HepG2 (cell line): ENCODE measurements around the gene RRAD. TPM values are rescaled to one million over a fixed set of nuclear protein-coding genes. Genes with fewer than 3 reads are reported as not detected.
A peak's percentile ranks its signal among the peaks of the same experiment; 100 is the strongest.

Experiments used
- ATAC-seq: fragments of 200-7000 bp; cut with Tn5 transposase; 3 replicates; pipeline ENCODE4 v1.9.1; 2020; ENCODE audit warnings: mild to moderate bottlenecking, moderate library complexity
- BruUV-seq: library from RNA; stranded (reverse); fragments of 400-500 nt; replicated peaks from 2 replicates; lab custom pipeline; 2021; lab: Mats Ljungman, UMichigan
- CTCF ChIA-PET: fragments of 300-600 bp; formaldehyde crosslinking; extraction: SDS; loops from one replicate; lab custom pipeline; 2021; ENCODE audit warnings: low total read pairs, inconsistent platforms, low intra/inter-chr PET ratio; lab: Yijun Ruan, JAX
- POLR2A ChIA-PET: fragments of 350-600 bp; sonication (Branson Sonifier 250); formaldehyde crosslinking; loops from one replicate; lab custom pipeline; 2020; ENCODE audit warnings: antibody characterized with exemption, inconsistent platforms; lab: Yijun Ruan, JAX
- DNase-seq: peaks from one replicate; pipeline ENCODE4 v3.0.0-alpha.2; 2015; ENCODE audit warnings: low spot score
- FAIRE-seq: peaks from 3 replicates; lab custom pipeline; 2011; peaks lifted over from hg19 to GRCh38; lab: Jason Lieb, UNC
- H2AFZ ChIP-seq: one replicate; pipeline ENCODE4 v1.6.1; 2011; ENCODE audit warnings: low read length, inconsistent platforms
- H3K27ac ChIP-seq: fragments of 300-600 bp; 3 replicates; pipeline ENCODE4 v1.8.0; 2011; ENCODE audit warnings: mixed run types, mild to moderate bottlenecking, mixed read lengths, low read length, inconsistent platforms; ENCODE audit not compliant: insufficient read depth; ENCODE audit errors: extremely low read length
- H3K27me3 ChIP-seq, 2 experiments: fragments of 200-600 bp in 1 of 2; 2 replicates in 1 of 2; 3 replicates in 1 of 2; pipeline versions ENCODE4 v1.6.0 to v1.8.0; 2011; ENCODE audit warnings: low read length in 2 of 2, mild to moderate bottlenecking in 2 of 2, moderate library complexity in 2 of 2, inconsistent platforms in 1 of 2; ENCODE audit not compliant: insufficient read depth in 2 of 2, control insufficient read depth in 1 of 2
- H3K36me3 ChIP-seq, 2 experiments: fragments of 200-600 bp in 1 of 2; replicated peaks in 1 of 2; 2 replicates in 1 of 2; 3 replicates in 1 of 2; pipeline versions ENCODE4 v1.5.1 to v1.8.0; 2011; ENCODE audit warnings: low read length in 2 of 2, inconsistent platforms in 1 of 2; ENCODE audit not compliant: insufficient read depth in 2 of 2, control insufficient read depth in 1 of 2
- H3K4me1 ChIP-seq: 2 replicates; pipeline ENCODE4 v1.5.1; 2012; ENCODE audit warnings: low read length, inconsistent platforms; ENCODE audit not compliant: insufficient read depth
- H3K4me2 ChIP-seq: 2 replicates; pipeline ENCODE4 v1.6.0; 2011; ENCODE audit warnings: low read depth, low read length, inconsistent platforms
- H3K4me3 ChIP-seq, 3 experiments: fragments of 200-600 bp in 1 of 3; sonication (generic), shearing (Covaris generic) in 1 of 3; replicated peaks in 1 of 3; 2 replicates each; pipeline ENCODE4 v1.5.1; 2011 to 2016; ENCODE audit warnings: low read length in 3 of 3, inconsistent platforms in 2 of 3, low read depth in 2 of 3, mild to moderate bottlenecking in 2 of 3, control low read depth in 1 of 3, mixed read lengths in 1 of 3; ENCODE audit not compliant: insufficient read depth in 1 of 3
- H3K79me2 ChIP-seq: one replicate; pipeline ENCODE4 v1.6.1; 2011; ENCODE audit warnings: low read length, inconsistent platforms; ENCODE audit not compliant: insufficient read depth
- H3K9ac ChIP-seq: 2 replicates; pipeline ENCODE4 v1.6.0; 2011; ENCODE audit warnings: mild to moderate bottlenecking, low read depth, low read length, inconsistent platforms; ENCODE audit not compliant: insufficient read depth
- H3K9me3 ChIP-seq: 2 replicates; pipeline ENCODE4 v1.5.1; 2012; ENCODE audit warnings: mild to moderate bottlenecking, low read length
- H4K20me1 ChIP-seq: 2 replicates; pipeline ENCODE4 v1.6.0; 2011; ENCODE audit warnings: inconsistent platforms, mild to moderate bottlenecking, low read length, moderate library complexity; ENCODE audit not compliant: insufficient read depth
- ARNT ChIP-seq: fragments of 450-650 bp; IDR thresholded peaks from 2 replicates; pipeline ENCODE4 v1.6.1; 2017
- CBFB ChIP-seq: sonication (generic); formaldehyde crosslinking; IDR thresholded peaks from 2 replicates; pipeline ENCODE4 v1.4.0; 2020; ENCODE audit warnings: missing genetic modification reagents
- HES4 ChIP-seq: sonication (generic); formaldehyde crosslinking; IDR thresholded peaks from 2 replicates; pipeline ENCODE4 v1.9.0; 2021; ENCODE audit warnings: mild to moderate bottlenecking, missing genetic modification reagents, borderline replicate concordance
- JUN ChIP-seq: sonication (generic); formaldehyde crosslinking; IDR thresholded peaks from 2 replicates; pipeline ENCODE4 v1.4.0; 2020; ENCODE audit warnings: mild to moderate bottlenecking, missing genetic modification reagents
- MIER3 ChIP-seq: IDR thresholded peaks from 2 replicates; pipeline ENCODE4 v1.6.1; 2016; ENCODE audit warnings: missing compliant biosample characterization, borderline replicate concordance
- NONO ChIP-seq, 2 experiments: fragments of 450-650 bp in 1 of 2; sonication (generic) in 1 of 2; formaldehyde crosslinking in 1 of 2; IDR thresholded peaks in 1 of 2; conservative IDR thresholded peaks in 1 of 2; 2 replicates each; pipeline versions ENCODE4 v1.6.1 to v1.8.0; 2017 to 2022; ENCODE audit warnings: mild to moderate bottlenecking in 1 of 2, missing genetic modification reagents in 1 of 2, moderate library complexity in 1 of 2
- PRPF4 ChIP-seq: fragments of 200-400 bp; formaldehyde crosslinking; IDR thresholded peaks from 2 replicates; pipeline ENCODE4 v1.6.1; 2016; ENCODE audit warnings: low read length, low read depth; ENCODE audit not compliant: poor library complexity, severe bottlenecking
- SKI ChIP-seq: fragments of 450-650 bp; IDR thresholded peaks from one replicate; pipeline ENCODE4 v1.6.1; 2018; ENCODE audit warnings: mild to moderate bottlenecking; ENCODE audit not compliant: partially characterized antibody
- ZC3H13 ChIP-seq: sonication (generic); formaldehyde crosslinking; IDR thresholded peaks from 2 replicates; pipeline ENCODE4 v1.8.1; 2023; ENCODE audit warnings: mild to moderate bottlenecking, missing genetic modification reagents, moderate library complexity
- ZMAT3 ChIP-seq: sonication (generic); formaldehyde crosslinking; conservative IDR thresholded peaks from 2 replicates; pipeline ENCODE4 v1.7.0; 2021; ENCODE audit warnings: missing genetic modification reagents
- ZNF850 ChIP-seq: sonication (generic); formaldehyde crosslinking; conservative IDR thresholded peaks from 2 replicates; pipeline ENCODE4 v1.9.0; 2021; ENCODE audit warnings: mild to moderate bottlenecking, missing genetic modification reagents
- WGBS: methylation state at CpG from one replicate; pipeline ENCODE4 v1.1.6; 2017; ENCODE audit warnings: low lambda C conversion rate; 5-methylcytosine and 5-hydroxymethylcytosine counted together
- in situ Hi-C: cut with HindIII; loops from 2 replicates; pipeline ENCODE4 v1.10.0; 2017; ENCODE audit warnings: low pct_unique_long_range_greater_than_20kb; ENCODE audit not compliant: extremely low pct_ligation_motif_present
- intact Hi-C: fragments of 100-400 bp; cut with micrococcal nuclease; formaldehyde crosslinking; loops from one replicate; pipeline ENCODE4 v1.10.0; 2022; ENCODE audit not compliant: unreplicated experiment
- polyA plus RNA-seq, 8 experiments: library from polyadenylated mRNA; depleted of rRNA in 3 of 8; stranded (reverse) in 7 of 8; unstranded in 1 of 8; fragments of >200 nt; fragmentation: Illumina TruSeq in 4 of 8; extraction: Trizol in 4 of 8; gene quantifications; 2 replicates each; pipeline versions ENCODE4 v1.2.1 to v1.2.3, GENCODE V29; 2011 to 2016; ENCODE audit warnings: low read depth in 4 of 8, missing spikeins in 1 of 8, mixed read lengths in 1 of 8; ENCODE audit not compliant: insufficient read depth in 1 of 8
- total RNA-seq, 5 experiments: library from RNA; depleted of rRNA; stranded (reverse); fragments of >200 nt; fragmentation: Illumina TruSeq; extraction: Trizol; gene quantifications; 2 replicates each; pipeline ENCODE4 v1.2.3, GENCODE V29; 2016; ENCODE audit warnings: low read depth in 1 of 5
- TF ChIP-seq, protein P1 (sequence below): sonication (generic); formaldehyde crosslinking; IDR thresholded peaks from 2 replicates; pipeline ENCODE4 v1.5.0; 2020; ENCODE audit warnings: mild to moderate bottlenecking, low read depth, missing genetic modification reagents, borderline replicate concordance
- TF ChIP-seq, protein P2 (sequence below): IDR thresholded peaks from 2 replicates; pipeline ENCODE4 v1.6.1; 2012; ENCODE audit warnings: inconsistent platforms
- TF ChIP-seq, protein P3 (sequence below): sonication (generic); formaldehyde crosslinking; IDR thresholded peaks from 2 replicates; pipeline ENCODE4 v1.4.0; 2020; ENCODE audit warnings: missing genetic modification reagents
- TF ChIP-seq, protein P4 (sequence below): sonication (generic); formaldehyde crosslinking; IDR thresholded peaks from 2 replicates; pipeline ENCODE4 v1.4.0; 2020; ENCODE audit warnings: mild to moderate bottlenecking, missing genetic modification reagents

Gene RRAD
- total and polyA plus RNA-seq, 2 of the 13 experiments (the other 11 are each of a cell fraction or from before 2014, with no cell fraction given), result 0.80 to 1.1 TPM

DNA sequence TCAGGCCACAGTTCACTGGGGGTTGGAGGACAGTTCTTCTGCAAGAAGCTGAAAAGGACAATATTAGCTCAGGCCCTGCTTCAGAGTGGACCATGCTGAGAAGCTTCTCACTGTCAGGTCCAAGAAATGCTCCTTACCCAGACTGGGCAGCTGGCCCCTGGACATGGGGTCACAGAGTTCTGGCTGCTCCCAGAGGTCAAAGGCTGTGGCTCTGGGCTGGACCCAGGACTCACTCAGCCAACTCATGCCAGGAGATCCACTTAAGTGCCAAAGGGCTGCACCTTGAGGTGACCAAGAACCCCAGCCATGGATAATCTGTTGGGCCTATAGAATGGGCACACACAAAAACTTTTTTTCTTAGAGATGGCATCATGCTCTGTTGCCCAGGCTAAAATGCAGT, 14.0 kb upstream of the RRAD start:
- peaks cover 23% of the 10 kb centered on the region for H3K79me2 ChIP-seq
- H4K20me1 ChIP-seq, result no peaks in the 10 kb centered on the region; the same call in 1 of the 2 replicates
- ChIA-PET CTCF (no interaction called here), POLR2A (interaction anchor here (0.6 to 2.2 kb wide), 2 partner anchors 9 to 34 kb away, joined by 3 to 9 read pairs; no protein-coding TSS in a partner anchor)
- H3K4me2 ChIP-seq, result no peak overlapping the region
- FAIRE-seq (no peak), ATAC-seq (no peak), DNase-seq (no peak)
- H3K9ac ChIP-seq, result no peak overlapping the region
- TF ChIP-seq PRPF4, result no peak
- 0 out of 2 replicates have a peak, but pooled peaks have one; percentile 22 for TF ChIP-seq HES4 (CRISPR knock-in tag)
- no peak overlapping the region for H3K4me3 ChIP-seq
- H3K36me3 ChIP-seq, result peaks cover 32 to 60% of the 10 kb centered on the region in 2 experiments
- intact Hi-C loops (no loop called here), in situ Hi-C loops (loop anchor here (5.0 kb wide), 1 partner anchor 37 kb away; no protein-coding TSS in a partner anchor)
- H3K4me1 ChIP-seq, result peaks cover 31% of the 10 kb centered on the region
- no peaks in the 10 kb centered on the region for H3K9me3 ChIP-seq
- no peaks in the 10 kb centered on the region for H3K27me3 ChIP-seq
- H3K27ac ChIP-seq, result no peak overlapping the region
- BruUV-seq, result no TSS peak
- no peak overlapping the region for H2AFZ ChIP-seq

DNA sequence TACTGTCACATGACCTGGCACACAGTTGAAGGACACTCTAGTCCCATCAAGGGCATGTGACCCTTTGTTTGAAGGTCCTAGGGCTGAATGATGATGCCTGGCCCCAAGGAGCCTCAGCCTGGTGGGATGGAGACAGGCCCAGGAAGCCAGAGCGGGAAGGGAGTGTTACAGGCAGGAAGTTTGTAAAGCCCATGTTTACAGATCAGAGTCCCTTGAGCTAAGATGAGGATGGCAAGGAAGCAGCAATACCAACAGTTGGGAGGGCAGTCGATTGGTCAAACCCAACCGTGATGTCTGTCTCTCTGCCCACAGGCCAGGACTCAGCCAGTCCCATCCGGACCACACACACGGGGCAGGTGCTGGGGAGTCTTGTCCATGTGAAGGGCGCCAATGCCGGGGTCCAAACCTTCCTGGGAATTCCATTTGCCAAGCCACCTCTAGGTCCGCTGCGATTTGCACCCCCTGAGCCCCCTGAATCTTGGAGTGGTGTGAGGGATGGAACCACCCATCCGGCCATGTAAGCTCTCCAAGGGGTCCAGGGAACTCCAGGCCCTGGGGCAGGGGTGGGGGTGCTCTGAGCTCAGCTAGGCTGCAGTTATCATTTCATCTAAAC, 12.5 kb upstream of the RRAD start:
- no peak for ATAC-seq
- intact Hi-C loops (loop anchor here (1.0 kb wide), 1 partner anchor 9 kb away; no protein-coding TSS in a partner anchor), in situ Hi-C loops (loop anchor here (5.0 kb wide), 1 partner anchor 36 kb away; no protein-coding TSS in a partner anchor)
- CTCF ChIA-PET, result no interaction called here
- FAIRE-seq, result peak; percentile 28
- no TSS peak for BruUV-seq
- Histone ChIP-seq H3K4me2 (peak overlapping the region; percentile 46), H2AFZ (no peak overlapping the region), H3K27ac (no peak overlapping the region), H3K36me3 (peaks cover 32 to 49% of the 10 kb centered on the region in 2 experiments), H3K9ac (no peak overlapping the region), H4K20me1 (no peaks in the 10 kb centered on the region; the same call in 1 of the 2 replicates), H3K79me2 (peaks cover 33% of the 10 kb centered on the region), H3K27me3 (no peaks in the 10 kb centered on the region; a peak in 1 of 5 replicates), H3K4me1 (peaks cover 40% of the 10 kb centered on the region), H3K9me3 (no peaks in the 10 kb centered on the region), H3K4me3 (peak overlapping the region in 1 of 3 experiments; percentile 0; a peak in 1 of 6 replicates)
- 84% methylated on average over 9 of the region's 10 CpGs for WGBS
- DNase-seq, result no peak
- POLR2A ChIA-PET, result interaction anchor here (0.6 to 2.2 kb wide), 3 partner anchors 18 to 175 kb away, joined by 5 to 9 read pairs (median 6); partner anchors contain the start of gene CDH16
- TF ChIP-seq ARNT (no peak), NONO (IDR thresholded peaks at IDR 0.05) (no peak), NONO (CRISPR knock-in tag; conservative IDR thresholded peaks at IDR 0.05) (no peak), ZMAT3 (0 out of 2 replicates have a peak, but pooled peaks have one; percentile 45), JUN (CRISPR knock-in tag) (no peak), CBFB (CRISPR knock-in tag) (no peak), SKI (no peak), ZNF850 (CRISPR knock-in tag) (no peak), MIER3 (peak; percentile 28; the same call in 1 of the 2 replicates), ZC3H13 (CRISPR knock-in tag) (peak; percentile 57)
- TF ChIP-seq, protein P1, sequence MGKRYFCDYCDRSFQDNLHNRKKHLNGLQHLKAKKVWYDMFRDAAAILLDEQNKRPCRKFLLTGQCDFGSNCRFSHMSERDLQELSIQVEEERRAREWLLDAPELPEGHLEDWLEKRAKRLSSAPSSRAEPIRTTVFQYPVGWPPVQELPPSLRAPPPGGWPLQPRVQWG, result no peak
- TF ChIP-seq, protein P2, sequence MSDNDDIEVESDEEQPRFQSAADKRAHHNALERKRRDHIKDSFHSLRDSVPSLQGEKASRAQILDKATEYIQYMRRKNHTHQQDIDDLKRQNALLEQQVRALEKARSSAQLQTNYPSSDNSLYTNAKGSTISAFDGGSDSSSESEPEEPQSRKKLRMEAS, result peak; percentile 26; the same call in 1 of the 2 replicates
- TF ChIP-seq, protein P3, sequence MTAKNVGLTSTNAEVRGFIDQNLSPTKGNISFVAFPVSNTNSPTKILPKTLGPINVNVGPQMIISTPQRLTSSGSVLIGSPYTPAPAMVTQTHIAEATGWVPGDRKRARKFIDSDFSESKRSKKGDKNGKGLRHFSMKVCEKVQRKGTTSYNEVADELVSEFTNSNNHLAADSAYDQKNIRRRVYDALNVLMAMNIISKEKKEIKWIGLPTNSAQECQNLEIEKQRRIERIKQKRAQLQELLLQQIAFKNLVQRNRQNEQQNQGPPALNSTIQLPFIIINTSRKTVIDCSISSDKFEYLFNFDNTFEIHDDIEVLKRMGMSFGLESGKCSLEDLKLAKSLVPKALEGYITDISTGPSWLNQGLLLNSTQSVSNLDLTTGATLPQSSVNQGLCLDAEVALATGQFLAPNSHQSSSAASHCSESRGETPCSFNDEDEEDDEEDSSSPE (CRISPR knock-in tag), result no peak; the same call in 1 of the 2 replicates
- TF ChIP-seq, protein P4, sequence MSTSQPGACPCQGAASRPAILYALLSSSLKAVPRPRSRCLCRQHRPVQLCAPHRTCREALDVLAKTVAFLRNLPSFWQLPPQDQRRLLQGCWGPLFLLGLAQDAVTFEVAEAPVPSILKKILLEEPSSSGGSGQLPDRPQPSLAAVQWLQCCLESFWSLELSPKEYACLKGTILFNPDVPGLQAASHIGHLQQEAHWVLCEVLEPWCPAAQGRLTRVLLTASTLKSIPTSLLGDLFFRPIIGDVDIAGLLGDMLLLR (CRISPR knock-in tag), result no peak
